OCI-M2 (cell line): ENCODE data around the gene ZNF562.
"Not testable (repeated sequence)": the region's sequence is repeated elsewhere in the genome, so short reads cannot be mapped to it uniquely, and the experiment has no call there.

Experiments
- DNase-seq: peaks from one replicate; lab custom pipeline; 2025; ENCODE audit not compliant: unreplicated experiment; lab: John Stamatoyannopoulos, UW

ZNF562 gene

GRCh38 chr19:9674663-9675357 is at the start of gene ZNF562:
Gene ZNF562 (minus strand): TSS chr19:9675100. CDS start chr19:9660744, 14,356 bp downstream.
- DNase-seq = peak; percentile 56

GRCh38 chr19:9724157-9724556 is 49.3 kb upstream of the ZNF562 start:
- no peak for DNase-seq

GRCh38 chr19:9721861-9722260 is 47.0 kb upstream of the ZNF562 start:
- DNase-seq = no peak

- DNase-seq = no peak
Measured at GRCh38 chr19:9720541-9720940, 45.6 kb upstream of the ZNF562 start.

- no peak for DNase-seq
Measured at GRCh38 chr19:9711815-9712214, 36.9 kb upstream of the ZNF562 start.

- no peak for DNase-seq
Measured at GRCh38 chr19:9709305-9709704, 34.4 kb upstream of the ZNF562 start.

- no peak for DNase-seq
Measured at GRCh38 chr19:9705836-9706235, 30.9 kb upstream of the ZNF562 start.

- no peak for DNase-seq
Measured at GRCh38 chr19:9702186-9702585, 27.3 kb upstream of the ZNF562 start.

GRCh38 chr19:9700229-9700981 is 25.5 kb upstream of the ZNF562 start:
- DNase-seq = no peak

GRCh38 chr19:9690301-9690700 is 15.4 kb upstream of the ZNF562 start:
- not testable (repeated sequence) for DNase-seq

- DNase-seq = not testable (repeated sequence)
Measured at GRCh38 chr19:9679996-9680395, 5.1 kb upstream of the ZNF562 start.

- DNase-seq = not testable (repeated sequence)
Measured at GRCh38 chr19:9675358-9675901, 530 bp upstream of the ZNF562 start.

- no peak for DNase-seq
Measured at GRCh38 chr19:9673912-9674662, 813 bp downstream of the ZNF562 start.

GRCh38 chr19:9672893-9673292 is 2.0 kb downstream of the ZNF562 start:
- no peak for DNase-seq

GRCh38 chr19:9671655-9672054 is 3.2 kb downstream of the ZNF562 start:
- no peak for DNase-seq

GRCh38 chr19:9668544-9668943 is 6.4 kb downstream of the ZNF562 start:
- DNase-seq = no peak

GRCh38 chr19:9667898-9668297 is 7.0 kb downstream of the ZNF562 start:
- no peak for DNase-seq

- DNase-seq = no peak
Measured at GRCh38 chr19:9658769-9659168, 16.1 kb downstream of the ZNF562 start.

GRCh38 chr19:9653066-9653555 is 21.8 kb downstream of the ZNF562 start:
- DNase-seq = not testable (repeated sequence)

GRCh38 chr19:9651464-9651863 is 23.4 kb downstream of the ZNF562 start:
- not testable (repeated sequence) for DNase-seq

- no peak for DNase-seq
Measured at GRCh38 chr19:9650345-9650744, 24.6 kb downstream of the ZNF562 start.
